ENCODE measurements around the gene MAST1.
A peak's percentile ranks its signal among the peaks of the same experiment; 100 is the strongest.
"Not testable (repeated sequence)": the region's sequence is repeated elsewhere in the genome, so short reads cannot be mapped to it uniquely, and the experiment has no call there.

MAST1 gene

DNA sequence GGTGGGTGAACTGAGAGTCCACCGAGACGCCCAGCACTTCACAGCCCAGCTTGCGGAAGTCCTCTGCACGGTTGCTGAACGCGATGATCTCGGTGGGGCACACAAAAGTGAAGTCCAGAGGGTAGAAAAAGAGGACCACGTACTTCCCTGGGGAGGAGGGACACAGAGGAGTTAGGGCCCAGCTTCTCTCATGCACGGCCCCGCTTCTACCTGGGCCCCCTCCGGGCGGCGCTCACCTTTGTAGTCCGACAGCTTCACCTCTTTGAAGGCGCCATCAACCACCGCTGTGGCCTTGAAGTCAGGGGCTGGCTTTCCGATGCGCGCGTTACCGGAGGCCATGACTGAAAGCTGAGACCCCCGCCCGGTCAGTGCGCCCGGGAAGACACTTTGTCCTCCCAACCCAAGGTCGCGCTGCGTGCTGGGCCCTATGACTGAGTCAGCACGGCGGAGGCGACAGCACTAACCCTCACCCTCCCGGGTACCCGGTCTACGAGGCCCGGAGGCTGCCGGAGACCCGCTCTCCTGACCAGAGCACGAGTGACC, 37.3 kb upstream of the MAST1 start:
- no peak for DNase-seq (ENCODE audit: low read depth in 2 of 2)

- DNase-seq (ENCODE audit: low read depth in 2 of 2) = peak; percentile 64 to 74
Observed at GRCh38 chr19:12801466-12802266, 36.6 kb upstream of the MAST1 start, which contains the start of the genes PRDX2 and THSD8. TSS of gene PRDX2 (minus strand) at chr19:12801800. CDS start at chr19:12801261, 539 bp downstream. TSS of gene THSD8 (plus strand) at chr19:12802069. CDS start at chr19:12802072, 3 bp downstream.

DNA sequence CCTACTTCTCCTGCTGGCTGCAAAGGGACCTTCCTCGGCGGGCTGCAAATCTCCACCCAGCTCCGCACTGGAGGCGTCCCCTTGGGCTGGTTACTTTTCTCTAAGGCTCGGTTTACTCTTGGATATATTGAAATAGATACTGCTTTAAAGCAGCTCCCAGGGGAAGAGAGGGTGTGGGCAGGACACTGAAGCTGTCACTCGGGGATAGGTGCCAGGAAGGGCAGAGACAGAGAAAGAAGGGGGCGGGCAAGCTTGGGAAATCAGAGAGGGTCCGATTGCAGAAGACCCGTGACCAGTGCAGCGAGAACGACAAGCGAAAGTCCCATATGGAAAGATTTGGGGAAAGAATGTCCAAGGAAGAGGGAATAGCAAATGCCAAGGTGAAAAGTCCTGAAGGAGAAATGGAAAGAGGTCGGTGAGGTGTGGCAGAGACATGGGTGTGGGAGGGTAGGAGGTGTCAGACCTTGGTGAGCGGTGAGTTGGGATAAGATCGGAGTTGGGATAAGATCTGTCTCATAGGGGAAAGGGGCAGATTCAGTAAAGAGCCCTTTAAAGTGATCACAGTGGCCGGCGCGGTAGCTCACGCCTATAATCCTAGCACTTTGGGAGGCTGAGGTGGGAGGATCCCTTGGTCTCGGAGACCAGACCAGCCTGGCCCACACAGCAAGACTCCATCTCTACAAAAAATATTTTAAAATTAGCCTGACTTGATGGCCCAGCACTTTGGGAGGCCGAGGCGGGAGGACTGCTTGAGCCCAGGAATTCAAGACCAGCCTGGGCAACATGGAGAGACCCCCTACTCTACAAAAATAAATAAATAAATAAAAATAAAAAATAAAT, 35.8 kb upstream of the MAST1 start:
- no peak for DNase-seq (ENCODE audit: low read depth in 2 of 2)

GRCh38 chr19:12804051-12804450, 34.3 kb upstream of the MAST1 start:
- DNase-seq (ENCODE audit: low read depth in 2 of 2) = no peak

- peak; percentile 81 to 89 for DNase-seq (ENCODE audit: low read depth in 2 of 2)
Observed at GRCh38 chr19:12806242-12807081, 31.9 kb upstream of the MAST1 start, which contains the start of gene RNASEH2A. TSS of gene RNASEH2A (plus strand) at chr19:12806584. CDS start at chr19:12806674, 90 bp downstream.

GRCh38 chr19:12815088-12815487, 23.2 kb upstream of the MAST1 start:
- no peak for DNase-seq (ENCODE audit: low read depth in 2 of 2)

- DNase-seq (ENCODE audit: low read depth in 2 of 2) = not testable (repeated sequence)
Observed at GRCh38 chr19:12817188-12817587, 21.1 kb upstream of the MAST1 start.

- DNase-seq (ENCODE audit: low read depth in 2 of 2) = not testable (repeated sequence)
Observed at GRCh38 chr19:12817810-12818209, 20.5 kb upstream of the MAST1 start.

- no peak for DNase-seq (ENCODE audit: low read depth in 2 of 2)
Observed at GRCh38 chr19:12821761-12822160, 16.6 kb upstream of the MAST1 start.

DNA sequence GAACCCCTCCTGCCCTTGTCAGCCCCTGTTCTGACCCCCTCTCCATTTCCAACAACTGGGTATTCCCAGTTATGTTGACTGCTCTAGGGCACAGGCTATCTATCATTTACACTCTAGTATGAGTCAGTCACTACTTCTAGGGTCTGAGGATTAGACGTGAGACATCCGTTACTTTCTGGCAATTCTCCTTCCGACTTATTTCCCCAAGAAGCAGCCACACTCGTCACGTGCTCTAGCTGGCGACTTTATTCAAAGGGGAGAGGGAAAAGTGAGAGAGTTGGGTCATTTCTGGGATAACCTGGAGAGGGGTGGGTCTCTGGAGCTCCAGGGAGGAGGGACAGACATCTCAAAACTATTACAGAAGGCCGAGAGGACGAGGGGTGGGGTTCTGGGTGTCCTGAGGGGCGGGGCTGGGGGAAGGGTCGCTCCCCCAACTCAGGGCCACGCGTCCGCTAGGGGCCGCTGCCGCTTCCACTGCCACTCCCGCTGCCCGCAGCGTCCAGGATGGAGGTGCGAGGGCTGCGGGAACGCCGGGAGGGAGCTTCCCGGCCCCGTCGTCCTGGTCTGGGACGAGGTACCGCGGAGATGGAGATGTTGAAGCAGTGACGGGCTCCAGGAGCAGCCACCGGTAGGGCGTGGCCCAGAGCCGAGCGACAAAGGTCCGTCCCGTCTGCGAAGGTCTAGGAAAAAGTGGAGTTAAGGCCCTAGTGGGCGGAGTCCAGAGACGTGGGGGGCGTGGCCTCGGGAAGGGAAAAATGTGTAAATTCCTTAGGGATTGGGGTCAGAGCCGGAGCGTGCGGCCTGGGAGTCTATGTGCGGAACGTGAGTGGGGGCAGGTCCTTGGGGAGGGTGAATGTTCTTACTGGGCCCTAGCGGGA, 12.8 kb upstream of the MAST1 start:
- DNase-seq (ENCODE audit: low read depth in 2 of 2) = peak in 1 of 2 donors; percentile 22

GRCh38 chr19:12828494-12828893, 9.8 kb upstream of the MAST1 start:
- peak in 1 of 2 donors; percentile 35 for DNase-seq (ENCODE audit: low read depth in 2 of 2)

- no peak for DNase-seq (ENCODE audit: low read depth in 2 of 2)
Observed at GRCh38 chr19:12833418-12833737, 4.9 kb upstream of the MAST1 start.

DNA sequence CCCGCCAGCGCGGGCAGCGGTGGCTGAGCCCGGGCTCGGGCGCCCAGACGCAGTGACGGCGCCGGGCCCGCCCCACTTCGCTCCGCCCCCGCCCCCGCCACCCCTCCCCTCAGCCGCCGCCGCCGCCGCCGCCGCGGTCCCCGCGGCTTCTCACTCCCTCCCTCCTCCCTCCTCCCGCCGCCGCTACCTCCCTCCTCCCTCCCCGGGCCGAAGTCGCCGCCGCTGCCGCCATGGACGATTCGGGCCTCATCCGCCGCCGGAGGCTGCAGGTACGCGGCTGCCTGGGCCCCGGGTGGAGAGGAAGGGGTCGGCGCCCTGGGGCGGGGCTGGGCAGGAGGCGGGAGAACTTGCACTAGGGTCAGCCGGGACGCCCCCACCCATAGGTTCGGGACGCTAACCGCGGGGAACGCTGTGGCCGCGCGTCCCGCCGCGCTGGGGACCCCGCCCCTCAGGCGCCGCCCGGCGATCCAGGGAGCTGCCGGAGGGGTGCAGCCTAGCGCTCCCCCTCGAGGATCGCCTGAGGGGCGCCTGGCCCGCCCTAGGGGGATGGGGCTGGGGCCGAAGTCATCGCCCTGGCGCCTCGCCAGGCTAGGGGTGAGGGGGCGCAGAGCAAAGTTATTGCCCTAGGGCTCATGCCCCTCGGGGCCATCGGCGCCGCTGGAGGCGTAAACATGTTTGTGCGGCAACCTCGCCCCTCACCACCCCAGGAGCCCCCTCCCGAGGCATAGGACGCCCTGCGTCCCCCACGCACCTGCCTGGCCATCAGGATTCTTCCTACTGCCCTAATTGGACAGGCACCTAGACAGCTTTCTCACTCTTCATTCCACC, 4.4 kb upstream of the MAST1 start:
- DNase-seq (ENCODE audit: low read depth in 2 of 2) = peak in 1 of 2 donors; percentile 19

DNA sequence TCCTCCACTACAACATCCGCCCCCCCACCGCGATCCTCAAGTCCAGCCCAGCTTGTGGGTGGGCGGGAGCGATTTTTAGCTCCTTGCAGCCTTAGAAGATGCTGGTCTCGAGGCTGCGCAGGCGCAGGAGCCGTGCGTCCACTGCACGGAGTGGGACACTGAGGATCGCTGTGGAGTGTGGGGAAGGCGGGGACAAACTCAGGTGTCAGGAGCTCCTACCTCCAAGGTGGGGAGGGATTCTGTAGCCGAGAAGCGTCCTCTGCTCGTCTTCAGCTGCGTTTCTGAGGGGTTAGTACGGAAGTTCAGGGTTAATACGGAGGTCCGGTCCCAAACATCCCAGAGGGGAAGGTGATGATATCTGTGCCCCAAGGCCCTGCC, 3.8 kb upstream of the MAST1 start, which contains the start of gene RTBDN:
TSS of gene RTBDN (minus strand) at position 14 of the 378 bp plus-strand sequence. CDS start 4,600 bp downstream, outside the sequence.
- no peak for DNase-seq (ENCODE audit: low read depth in 2 of 2)

DNA sequence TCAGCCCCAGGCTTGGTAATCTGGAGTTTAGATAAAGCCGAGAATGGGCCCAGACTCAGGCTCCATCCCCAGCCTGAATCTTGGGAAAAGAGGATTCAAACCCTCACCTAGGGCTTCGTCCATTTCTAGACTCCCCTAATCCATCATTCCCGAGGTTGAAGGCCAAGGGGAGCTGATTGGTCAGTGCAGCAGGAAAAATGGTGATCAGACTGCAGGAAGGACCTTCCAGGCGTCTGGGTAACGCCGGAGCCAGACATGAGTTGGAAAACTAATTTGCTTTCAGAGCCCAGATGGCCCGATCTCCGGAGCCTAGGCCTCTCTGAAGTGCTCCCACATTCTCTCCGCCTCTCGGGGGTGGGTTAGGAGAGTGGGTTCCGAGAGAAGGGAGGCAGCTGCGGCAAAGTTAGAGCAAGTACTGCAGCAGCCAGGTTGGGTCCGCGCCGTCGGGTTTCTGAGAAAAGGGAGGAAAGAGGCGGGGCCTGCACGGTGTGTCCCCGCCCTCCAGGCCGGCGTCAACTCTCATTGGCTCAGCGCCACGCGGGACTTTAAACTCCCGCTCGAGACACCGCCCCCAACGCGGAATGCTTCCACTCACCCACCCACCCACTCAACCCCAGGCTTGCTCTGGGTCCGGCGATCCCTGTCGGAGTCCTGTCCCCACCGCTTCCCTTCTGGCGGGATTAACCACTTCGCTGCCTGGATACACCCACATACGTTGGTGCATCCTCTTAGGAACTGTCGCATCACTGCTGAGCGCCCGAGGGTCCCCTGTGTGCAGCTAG, 3.1 kb upstream of the MAST1 start:
- peak in 1 of 2 donors; percentile 18 for DNase-seq (ENCODE audit: low read depth in 2 of 2)

- no peak for DNase-seq (ENCODE audit: low read depth in 2 of 2)
Observed at GRCh38 chr19:12836529-12836863, 1.8 kb upstream of the MAST1 start.

DNA sequence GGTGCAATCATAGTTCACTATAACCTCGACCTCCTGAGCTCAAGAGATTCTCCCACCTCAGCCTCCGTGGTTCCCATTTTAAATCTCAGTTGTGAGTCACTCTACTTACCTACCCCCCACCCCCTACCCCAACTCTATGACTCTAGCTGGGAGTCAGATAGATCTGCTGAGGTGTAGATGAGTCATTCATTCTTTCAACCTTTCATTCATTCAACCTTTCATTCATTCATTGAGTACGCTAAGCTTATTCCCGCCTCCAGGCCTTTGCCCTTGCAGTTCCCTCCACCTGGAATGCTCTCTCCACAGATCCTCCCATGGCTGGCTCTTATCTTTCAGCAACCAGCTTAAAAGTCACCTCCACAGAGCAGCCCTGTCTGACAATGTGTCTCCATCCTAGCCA, 1.1 kb upstream of the MAST1 start:
- no peak for DNase-seq (ENCODE audit: low read depth in 2 of 2)

DNA sequence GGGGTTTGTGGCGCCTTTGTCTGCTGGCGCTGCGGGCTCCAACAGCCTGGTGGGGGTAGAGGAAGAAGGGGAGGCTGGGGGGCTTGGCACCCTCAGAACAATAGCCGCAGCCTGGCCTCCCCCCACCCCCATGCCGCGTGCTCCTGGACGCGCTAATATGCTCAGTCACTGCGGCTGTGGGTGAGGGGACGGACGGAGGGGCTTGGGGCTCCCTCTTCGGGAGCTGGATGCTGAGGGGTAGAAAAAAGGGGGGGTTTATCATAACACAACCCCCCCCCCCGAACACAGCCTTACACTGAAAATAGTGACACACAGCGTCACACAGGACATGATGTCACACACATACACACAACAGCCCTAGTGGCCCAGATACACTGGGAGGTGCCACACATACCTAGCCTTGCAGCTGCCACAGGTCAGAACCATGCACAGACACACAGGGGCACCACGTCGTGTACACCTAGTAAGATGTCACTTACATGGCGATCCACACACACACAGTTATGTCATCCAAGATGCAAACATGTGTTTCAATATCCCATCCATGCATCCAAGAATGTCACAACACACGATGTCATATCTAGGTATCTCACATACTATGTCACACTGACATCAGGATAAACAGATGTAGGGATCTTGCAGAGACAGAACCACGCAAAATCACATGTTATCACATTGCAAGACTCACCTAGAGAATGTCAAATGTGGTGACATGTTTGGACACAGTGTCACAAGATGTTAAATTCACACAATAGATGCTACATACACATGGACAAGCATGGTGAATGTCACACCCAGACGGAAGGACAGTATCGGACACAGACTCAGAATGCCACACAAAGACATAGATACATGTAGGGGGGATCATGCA, 806 bp downstream of the MAST1 start:
- DNase-seq (ENCODE audit: low read depth in 2 of 2) = no peak

Data from stimulated activated CD4-positive, alpha-beta T cell treated with anti-CD3 and anti-CD28 coated beads, Interleukin-15, amount 100 ng/mL, for 48 hours (primary cell).